HepG2 (cell line): Measurements from ENCODE around the gene PDZD7. TPM values are rescaled to one million over a fixed set of nuclear protein-coding genes. Genes with fewer than 3 reads are reported as not detected.
A peak's percentile ranks its signal among the peaks of the same experiment; 100 is the strongest.

Experiments
- FOXA3 ChIP-seq: IDR thresholded peaks from 2 replicates; pipeline ENCODE4 v1.6.1; 2016; ENCODE audit warnings: missing genetic modification reagents, missing compliant biosample characterization
- HOXA3 ChIP-seq: sonication (generic); formaldehyde crosslinking; IDR thresholded peaks from 2 replicates; pipeline ENCODE4 v1.5.0; 2020; ENCODE audit warnings: missing genetic modification reagents
- RXRA ChIP-seq: sonication (generic); formaldehyde crosslinking; IDR thresholded peaks from 2 replicates; pipeline ENCODE4 v1.5.1; 2020; ENCODE audit warnings: missing genetic modification reagents
- TFDP2 ChIP-seq: sonication (generic); formaldehyde crosslinking; IDR thresholded peaks from 2 replicates; pipeline ENCODE4 v1.4.0; 2020; ENCODE audit warnings: missing genetic modification reagents
- ZGPAT ChIP-seq: IDR thresholded peaks from 2 replicates; pipeline ENCODE4 v1.6.1; 2016; ENCODE audit warnings: mild to moderate bottlenecking
- ZNF737 ChIP-seq: sonication (generic); formaldehyde crosslinking; IDR thresholded peaks from 2 replicates; pipeline ENCODE4 v1.5.0; 2020; ENCODE audit warnings: missing genetic modification reagents, mild to moderate bottlenecking, borderline replicate concordance
- polyA plus RNA-seq, 8 experiments: library from polyadenylated mRNA; depleted of rRNA in 3 of 8; stranded (reverse) in 7 of 8; unstranded in 1 of 8; fragments of >200 nt; fragmentation: Illumina TruSeq in 4 of 8; extraction: Trizol in 4 of 8; gene quantifications; 2 replicates each; pipeline versions ENCODE4 v1.2.1 to v1.2.3, GENCODE V29; 2011 to 2016; ENCODE audit warnings: low read depth in 4 of 8, missing spikeins in 1 of 8, mixed read lengths in 1 of 8; ENCODE audit not compliant: insufficient read depth in 1 of 8
- total RNA-seq, 5 experiments: library from RNA; depleted of rRNA; stranded (reverse); fragments of >200 nt; fragmentation: Illumina TruSeq; extraction: Trizol; gene quantifications; 2 replicates each; pipeline ENCODE4 v1.2.3, GENCODE V29; 2016; ENCODE audit warnings: low read depth in 1 of 5
- TF ChIP-seq, protein P1 (sequence below): sonication (generic); formaldehyde crosslinking; IDR thresholded peaks from 2 replicates; pipeline ENCODE4 v1.5.0; 2020; ENCODE audit warnings: mild to moderate bottlenecking, missing genetic modification reagents

The PDZD7 gene
- total and polyA plus RNA-seq, 2 of the 13 experiments (the other 11 are each of a cell fraction or from before 2014, with no cell fraction given): 0.58 to 0.73 TPM

DNA sequence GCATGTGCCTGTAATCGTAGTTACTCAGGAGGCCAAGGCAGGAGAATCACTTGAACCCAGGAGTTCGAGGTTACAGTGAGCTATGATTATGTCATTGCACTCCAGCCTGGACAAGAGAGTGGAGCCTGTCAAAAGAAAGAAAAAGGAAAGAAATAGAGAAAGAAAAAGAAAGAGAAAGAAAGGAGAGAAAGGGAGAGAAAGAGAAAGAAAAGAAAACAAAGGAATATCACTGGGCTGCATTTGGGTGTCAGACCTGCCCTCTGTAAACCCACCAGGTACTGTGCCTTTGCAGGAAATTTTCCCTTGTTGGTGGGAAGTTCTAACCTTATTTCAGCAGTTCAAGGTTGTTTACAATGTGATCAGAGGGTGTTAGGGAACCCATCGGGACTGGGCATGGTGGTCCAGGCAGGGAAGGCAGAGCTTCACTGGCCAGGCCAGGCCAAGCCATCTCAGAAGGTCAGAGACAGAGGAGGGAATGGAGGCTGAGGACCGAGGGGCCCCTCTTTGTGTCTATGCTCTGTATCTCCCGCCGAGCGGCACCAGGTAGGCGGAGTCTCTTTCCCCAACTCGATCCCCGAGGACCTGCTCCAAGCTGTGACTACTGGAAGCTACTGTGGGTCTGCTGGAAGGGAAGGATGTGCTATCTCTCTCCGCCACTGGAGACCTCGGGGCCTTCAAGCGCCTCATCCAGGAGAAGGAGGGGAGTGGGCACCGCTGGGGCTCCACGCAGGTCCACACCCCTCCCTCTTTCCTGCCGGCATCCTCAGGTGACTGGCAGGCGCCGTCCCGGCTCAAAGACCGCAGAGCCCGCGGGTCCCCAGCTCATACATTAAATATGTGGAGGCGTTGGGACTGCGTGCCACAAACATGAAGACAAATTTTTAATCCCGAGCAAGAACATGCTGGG, 15.7 kb upstream of the PDZD7 start (continued):
- TF ChIP-seq TFDP2 (CRISPR knock-in tag): 0 out of 2 replicates have a peak, but pooled peaks have one; percentile 26
- peak; percentile 47 for TF ChIP-seq FOXA3
- TF ChIP-seq HOXA3 (CRISPR knock-in tag): no peak
- no peak for TF ChIP-seq ZNF737
- no peak for TF ChIP-seq ZGPAT (CRISPR knock-in tag)
- 0 out of 2 replicates have a peak, but pooled peaks have one; percentile 14 for TF ChIP-seq RXRA (CRISPR knock-in tag)
- TF ChIP-seq, protein P1, sequence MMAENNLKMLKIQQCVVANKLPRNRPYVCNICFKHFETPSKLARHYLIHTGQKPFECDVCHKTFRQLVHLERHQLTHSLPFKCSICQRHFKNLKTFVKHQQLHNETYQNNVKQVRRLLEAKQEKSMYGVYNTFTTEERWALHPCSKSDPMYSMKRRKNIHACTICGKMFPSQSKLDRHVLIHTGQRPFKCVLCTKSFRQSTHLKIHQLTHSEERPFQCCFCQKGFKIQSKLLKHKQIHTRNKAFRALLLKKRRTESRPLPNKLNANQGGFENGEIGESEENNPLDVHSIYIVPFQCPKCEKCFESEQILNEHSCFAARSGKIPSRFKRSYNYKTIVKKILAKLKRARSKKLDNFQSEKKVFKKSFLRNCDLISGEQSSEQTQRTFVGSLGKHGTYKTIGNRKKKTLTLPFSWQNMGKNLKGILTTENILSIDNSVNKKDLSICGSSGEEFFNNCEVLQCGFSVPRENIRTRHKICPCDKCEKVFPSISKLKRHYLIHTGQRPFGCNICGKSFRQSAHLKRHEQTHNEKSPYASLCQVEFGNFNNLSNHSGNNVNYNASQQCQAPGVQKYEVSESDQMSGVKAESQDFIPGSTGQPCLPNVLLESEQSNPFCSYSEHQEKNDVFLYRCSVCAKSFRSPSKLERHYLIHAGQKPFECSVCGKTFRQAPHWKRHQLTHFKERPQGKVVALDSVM (CRISPR knock-in tag): 0 out of 2 replicates have a peak, but pooled peaks have one; percentile 15
